ENCODE data around the gene ARL16. TPM values are rescaled to one million over a fixed set of nuclear protein-coding genes. Genes with fewer than 3 reads are reported as not detected.

The ARL16 gene
- total and polyA plus RNA-seq, 2 of the 8 experiments (the other 6 are each of a cell fraction or from before 2014, with no cell fraction given) = 37.0 to 60.8 TPM

DNA sequence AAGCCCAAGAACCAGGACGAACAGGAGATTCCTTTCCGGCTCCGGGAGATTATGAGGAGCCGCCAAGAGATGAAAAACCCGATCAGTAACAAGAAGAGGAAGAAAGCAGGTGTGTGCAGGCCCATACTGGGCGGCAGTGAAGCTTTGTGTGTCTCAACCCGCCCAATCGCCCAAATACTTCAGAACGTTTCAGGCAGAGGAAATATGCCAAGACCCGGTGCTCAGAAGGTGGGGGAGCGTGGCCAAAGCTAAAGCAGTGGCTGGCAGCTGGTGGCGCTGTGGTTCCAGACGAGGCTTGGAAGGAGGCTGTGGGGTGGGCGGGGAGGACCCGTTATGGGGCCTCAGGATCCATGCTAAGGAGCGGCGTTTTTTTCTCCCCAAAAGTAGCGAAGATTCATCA is 15.8 kb downstream of the ARL16 start:
- no peak overlapping the region for H2BK12ac ChIP-seq (ENCODE audit: low read depth, low read length)
- H2BK15ac ChIP-seq (ENCODE audit: low read length) = no peak overlapping the region
- CTCF ChIA-PET (ENCODE audit: partially characterized antibody) = interaction anchor here (0.8 to 2.2 kb wide), 9 partner anchors 11 to 38 kb away, joined by 3 to 10 read pairs (median 4); partner anchors contain the start of genes MRPL12 and PDE6G
- H3K27me3 ChIP-seq (replicated peaks in 1 of 4; ENCODE audit: control insufficient read depth in 3 of 4, extremely low read depth in 1 of 4, insufficient read depth in 3 of 4, low read length in 3 of 4) = no peaks in the 10 kb centered on the region
- H3K14ac ChIP-seq (ENCODE audit: insufficient read length) = no peak overlapping the region
- peaks cover 21 to 47% (median 38%) of the 10 kb centered on the region in 4 experiments for H3K36me3 ChIP-seq (ENCODE audit: control insufficient read depth in 2 of 4, insufficient read depth in 4 of 4, low read length in 3 of 4)
- peaks cover 3 to 11% (median 8%) of the 10 kb centered on the region in 4 experiments for H3K4me1 ChIP-seq (replicated peaks in 1 of 4; ENCODE audit: control insufficient read depth in 3 of 4, insufficient read depth in 4 of 4, low read length in 3 of 4)
- H3K23ac ChIP-seq (ENCODE audit: insufficient read length) = no peak overlapping the region
- POLR2A ChIA-PET (ENCODE audit: partially characterized antibody) = interaction anchor here (0.9 to 9.3 kb wide), 9 partner anchors 8 to 39 kb away, joined by 3 to 65 read pairs (median 5); partner anchors contain the start of genes ARL16, HGS and MRPL12
- no peak overlapping the region for H2AK5ac ChIP-seq (ENCODE audit: low read depth, low read length)
- H3K4me2 ChIP-seq (ENCODE audit: insufficient read depth in 1 of 2, low read depth in 2 of 2, low read length in 2 of 2) = peak overlapping the region; percentile 18 to 64; a peak in 3 of 4 replicates
- peaks cover 8 to 15% of the 10 kb centered on the region in 2 experiments for H4K20me1 ChIP-seq (replicated peaks in 1 of 2; ENCODE audit: control insufficient read depth in 1 of 2, insufficient read depth in 2 of 2, low read length in 2 of 2)
- peaks cover 0 to 24% of the 10 kb centered on the region in 2 experiments; a peak in 2 of 4 replicates for H3K79me2 ChIP-seq (ENCODE audit: control insufficient read depth in 1 of 2, insufficient read depth in 2 of 2, low read length in 2 of 2)
- no peak for DNase-seq (ENCODE audit: low read depth in 1 of 2, low spot score in 2 of 2)
- no peak overlapping the region for H3K18ac ChIP-seq (ENCODE audit: extremely low read depth, low read length)
- H2BK120ac ChIP-seq (replicated peaks; ENCODE audit: low read depth, low read length) = no peak overlapping the region
- peaks cover 4% of the 10 kb centered on the region; the same call in 1 of the 2 replicates for H3K23me2 ChIP-seq (ENCODE audit: low read depth, low read length)
- no peak overlapping the region for H3K4ac ChIP-seq (replicated peaks; ENCODE audit: insufficient read length, low read depth, low read length)
- H3K9ac ChIP-seq (replicated peaks in 1 of 4; ENCODE audit: extremely low read depth in 1 of 4, low read depth in 3 of 4, low read length in 3 of 4) = no peak overlapping the region
- peak overlapping the region in 2 of 4 experiments; percentile 10 to 88; a peak in 2 of 8 replicates for H3K4me3 ChIP-seq (ENCODE audit: extremely low read depth in 1 of 4, insufficient read depth in 2 of 4, low read depth in 3 of 4, low read length in 4 of 4)
- no peak overlapping the region for H2AFZ ChIP-seq (ENCODE audit: low read length)
- H2BK5ac ChIP-seq (ENCODE audit: low read depth, low read length) = no peak overlapping the region
- H3K79me1 ChIP-seq (ENCODE audit: low read depth, low read length) = peaks cover 8% of the 10 kb centered on the region
- no peaks in the 10 kb centered on the region for H3K9me3 ChIP-seq (ENCODE audit: insufficient read depth in 2 of 2, low read depth in 1 of 2, low read length in 1 of 2)
- no peak overlapping the region for H3K56ac ChIP-seq (replicated peaks; ENCODE audit: insufficient read length, low read depth, low read length)
- H4K91ac ChIP-seq (replicated peaks; ENCODE audit: insufficient read length, low read length) = no peak overlapping the region
- FAIRE-seq = no peak
- 83% methylated on average over 15 of the region's 18 CpGs; no CpG with 5 or more reads in 1 of the 2 experiments for WGBS, 2 experiments (ENCODE audit: extremely low coverage in 1 of 2, insufficient coverage in 1 of 2, insufficient read length in 1 of 2, insufficient replicate concordance in 2 of 2, low coverage in 1 of 2, low lambda C conversion rate in 2 of 2, missing lambda C conversion rate in 1 of 2)
- H4K5ac ChIP-seq (ENCODE audit: insufficient read length, low read depth, low read length) = no peak overlapping the region
- no peak overlapping the region for H3K27ac ChIP-seq (ENCODE audit: low read depth, low read length)
- H2BK20ac ChIP-seq (ENCODE audit: low read length) = no peak overlapping the region
- no peak overlapping the region for H4K8ac ChIP-seq (ENCODE audit: extremely low read depth, insufficient read depth, low read length)
- no peak for TF ChIP-seq YY1 (IDR thresholded peaks at IDR 0.05; ENCODE audit: low read depth, low read length)
- TF ChIP-seq, protein P1, sequence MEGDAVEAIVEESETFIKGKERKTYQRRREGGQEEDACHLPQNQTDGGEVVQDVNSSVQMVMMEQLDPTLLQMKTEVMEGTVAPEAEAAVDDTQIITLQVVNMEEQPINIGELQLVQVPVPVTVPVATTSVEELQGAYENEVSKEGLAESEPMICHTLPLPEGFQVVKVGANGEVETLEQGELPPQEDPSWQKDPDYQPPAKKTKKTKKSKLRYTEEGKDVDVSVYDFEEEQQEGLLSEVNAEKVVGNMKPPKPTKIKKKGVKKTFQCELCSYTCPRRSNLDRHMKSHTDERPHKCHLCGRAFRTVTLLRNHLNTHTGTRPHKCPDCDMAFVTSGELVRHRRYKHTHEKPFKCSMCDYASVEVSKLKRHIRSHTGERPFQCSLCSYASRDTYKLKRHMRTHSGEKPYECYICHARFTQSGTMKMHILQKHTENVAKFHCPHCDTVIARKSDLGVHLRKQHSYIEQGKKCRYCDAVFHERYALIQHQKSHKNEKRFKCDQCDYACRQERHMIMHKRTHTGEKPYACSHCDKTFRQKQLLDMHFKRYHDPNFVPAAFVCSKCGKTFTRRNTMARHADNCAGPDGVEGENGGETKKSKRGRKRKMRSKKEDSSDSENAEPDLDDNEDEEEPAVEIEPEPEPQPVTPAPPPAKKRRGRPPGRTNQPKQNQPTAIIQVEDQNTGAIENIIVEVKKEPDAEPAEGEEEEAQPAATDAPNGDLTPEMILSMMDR (IDR thresholded peaks at IDR 0.05; ENCODE audit: control extremely low read depth in 1 of 3, insufficient read depth in 1 of 3, low read depth in 1 of 3, low read length in 3 of 3) = peak; percentile 35 to 60 (median 45); a peak in 3 of 4 replicates
- TF ChIP-seq RAD21 (IDR thresholded peaks at IDR 0.05 in 1 of 2, conservative IDR thresholded peaks at IDR 0.05 in 1 of 2; ENCODE audit: low read depth in 2 of 2, low read length in 2 of 2) = peak in 1 of 2 experiments; percentile 27; a peak in 1 of 4 replicates
